Endothelial cell of umbilical vein (primary cell): Measurements from ENCODE around the gene ADGRD1. TPM values are rescaled to one million over a fixed set of nuclear protein-coding genes. Genes with fewer than 3 reads are reported as not detected.

Experiments
- BruUV-seq: library from RNA; stranded (reverse); fragments of 400-500 nt; replicated peaks from 2 replicates; lab custom pipeline; 2021; lab: Mats Ljungman, UMichigan
- CTCF ChIA-PET: fragments of 300-600, 350-600 bp; sonication (Branson Sonifier 250); formaldehyde crosslinking; loops from one replicate; lab custom pipeline; 2021; ENCODE audit warnings: antibody characterized with exemption, inconsistent platforms; lab: Charles Lee
- POLR2A ChIA-PET: fragments of 300-600, 350-600 bp; sonication (Branson Sonifier 250); formaldehyde crosslinking; loops from one replicate; lab custom pipeline; 2021; ENCODE audit warnings: antibody characterized with exemption, inconsistent platforms; lab: Charles Lee
- DNase-seq: peaks from one replicate; pipeline ENCODE4 v3.0.0-alpha.2; 2011; ENCODE audit warnings: low read depth, low spot score
- FAIRE-seq: peaks from 2 replicates; lab custom pipeline; 2011; peaks lifted over from hg19 to GRCh38; lab: Jason Lieb, UNC
- H2AFZ ChIP-seq: 2 replicates; pipeline ENCODE4 v1.6.0; 2012; ENCODE audit warnings: low read depth, low read length, control low read depth, inconsistent platforms
- H3K27ac ChIP-seq: 2 replicates; pipeline ENCODE4 v1.5.1; 2011; ENCODE audit warnings: low read depth, mild to moderate bottlenecking, control low read depth, low read length, moderate library complexity; ENCODE audit not compliant: insufficient read depth
- H3K27me3 ChIP-seq, 2 experiments: 2 replicates each; pipeline versions ENCODE4 v1.6.0 to v1.6.1; 2011; ENCODE audit warnings: low read length in 2 of 2, mixed read lengths in 1 of 2; ENCODE audit not compliant: control insufficient read depth in 2 of 2, insufficient read depth in 2 of 2
- H3K36me3 ChIP-seq, 2 experiments: 2 replicates in 1 of 2; 3 replicates in 1 of 2; pipeline ENCODE4 v1.5.1; 2011; ENCODE audit warnings: low read length in 2 of 2, mild to moderate bottlenecking in 1 of 2, moderate library complexity in 1 of 2; ENCODE audit not compliant: control insufficient read depth in 2 of 2, insufficient read depth in 2 of 2; ENCODE audit errors: extremely low read depth in 1 of 2
- H3K4me1 ChIP-seq: 3 replicates; pipeline ENCODE4 v1.5.1; 2011; ENCODE audit warnings: mild to moderate bottlenecking, low read length; ENCODE audit not compliant: control insufficient read depth, insufficient read depth; ENCODE audit errors: extremely low read depth
- H3K4me2 ChIP-seq: 2 replicates; pipeline ENCODE4 v1.6.1; 2011; ENCODE audit warnings: low read length, control low read depth, mixed read lengths; ENCODE audit not compliant: insufficient read depth
- H3K4me3 ChIP-seq, 3 experiments: fragments of 200-600 bp in 1 of 3; sonication (generic), shearing (Covaris generic) in 1 of 3; replicated peaks in 1 of 3; 2 replicates each; pipeline ENCODE4 v1.5.1; 2011 to 2016; ENCODE audit warnings: control low read depth in 3 of 3, low read length in 3 of 3, mild to moderate bottlenecking in 2 of 3, inconsistent platforms in 1 of 3, low read depth in 1 of 3, moderate library complexity in 1 of 3; ENCODE audit not compliant: insufficient read depth in 1 of 3
- H3K79me2 ChIP-seq: 2 replicates; pipeline ENCODE4 v1.6.0; 2012; ENCODE audit warnings: low read length, inconsistent platforms; ENCODE audit not compliant: control insufficient read depth, insufficient read depth
- H3K9ac ChIP-seq: replicated peaks from 2 replicates; pipeline ENCODE3; 2011; ENCODE audit warnings: low read length, control low read depth; ENCODE audit not compliant: insufficient read depth; ENCODE audit errors: extremely low read depth
- H3K9me1 ChIP-seq: replicated peaks from 3 replicates; pipeline ENCODE4 v1.6.0; 2011; ENCODE audit warnings: mild to moderate bottlenecking, low read length; ENCODE audit not compliant: control insufficient read depth, insufficient read depth; ENCODE audit errors: extremely low read depth
- H3K9me3 ChIP-seq: replicated peaks from 2 replicates; pipeline ENCODE4 v1.5.1; 2012; ENCODE audit warnings: low read length, inconsistent platforms; ENCODE audit not compliant: control insufficient read depth, insufficient read depth
- H4K20me1 ChIP-seq: replicated peaks from 2 replicates; pipeline ENCODE3; 2011; ENCODE audit warnings: mild to moderate bottlenecking, low read length; ENCODE audit not compliant: control insufficient read depth, insufficient read depth; ENCODE audit errors: extremely low read depth
- CTCF ChIP-seq, 2 donors: IDR thresholded peaks; 1 replicate in 1 of 2; 2 replicates in 1 of 2; pipeline ENCODE4 v1.5.1; 2011; ENCODE audit warnings: low read length in 2 of 2, mild to moderate bottlenecking in 2 of 2, moderate library complexity in 2 of 2, control low read depth in 1 of 2, inconsistent platforms in 1 of 2, low read depth in 1 of 2; ENCODE audit not compliant: insufficient read depth in 1 of 2; ENCODE audit errors: extremely low read depth in 1 of 2
- EZH2 ChIP-seq: IDR thresholded peaks from 2 replicates; pipeline ENCODE4 v1.6.1; 2012; ENCODE audit warnings: borderline replicate concordance, low read depth, mild to moderate bottlenecking, moderate library complexity, low read length, inconsistent platforms; ENCODE audit not compliant: severe bottlenecking
- FOS ChIP-seq: IDR thresholded peaks from 2 replicates; pipeline ENCODE4 v1.6.1; 2011; ENCODE audit warnings: mild to moderate bottlenecking, low read length, moderate library complexity, borderline replicate concordance; ENCODE audit not compliant: insufficient read depth
- GATA2 ChIP-seq: IDR thresholded peaks from 2 replicates; pipeline ENCODE4 v1.7.0; 2011; ENCODE audit warnings: low read depth, mild to moderate bottlenecking, moderate library complexity, mixed read lengths, low read length; ENCODE audit not compliant: insufficient read length, insufficient read depth
- JUN ChIP-seq: IDR thresholded peaks from 2 replicates; pipeline ENCODE4 v1.6.1; 2011; ENCODE audit warnings: borderline replicate concordance, low read depth; ENCODE audit not compliant: insufficient read length, insufficient read depth
- MAX ChIP-seq: IDR thresholded peaks from 2 replicates; pipeline ENCODE4 v1.6.1; 2011; ENCODE audit not compliant: insufficient read depth, insufficient read length
- MYC ChIP-seq: IDR thresholded peaks from one replicate; pipeline ENCODE4 v1.6.1; 2011; ENCODE audit warnings: mild to moderate bottlenecking, low read depth, low read length
- POLR2A ChIP-seq: IDR thresholded peaks from 2 replicates; pipeline ENCODE4 v1.6.1; 2012; ENCODE audit warnings: low read depth, mild to moderate bottlenecking, control low read depth, low read length
- POLR2AphosphoS5 ChIP-seq: IDR thresholded peaks from 2 replicates; pipeline ENCODE4 v1.6.1; 2012; ENCODE audit warnings: low read depth, mild to moderate bottlenecking, control low read depth, low read length, moderate library complexity; ENCODE audit not compliant: insufficient read depth
- dilution Hi-C: fragments of 300-500 bp; cut with MboI; formaldehyde crosslinking; loops from one replicate; pipeline ENCODE4 v1.15.0; 2019; ENCODE audit warnings: low sequenced_read_pairs; ENCODE audit not compliant: extremely low pct_ligation_motif_present
- intact Hi-C: fragments of 100-400 bp; cut with micrococcal nuclease; formaldehyde crosslinking; loops from one replicate; pipeline ENCODE4 v1.10.0; 2022
- polyA plus RNA-seq, 4 experiments: library from polyadenylated mRNA; depleted of rRNA in 3 of 4; stranded (reverse) in 3 of 4; unstranded in 1 of 4; fragments of >200 nt; gene quantifications; 2 replicates each; pipeline versions ENCODE4 v1.2.1 to v1.2.3, GENCODE V29; 2011 to 2012; ENCODE audit warnings: missing spikeins in 1 of 4
- total RNA-seq: library from RNA; stranded (reverse); gene quantifications from 2 replicates; pipeline ENCODE4 v1.2.3, GENCODE V29; 2021

Gene ADGRD1
- total and polyA plus RNA-seq, 2 donors (not counting 3 experiments of a cell fraction or from before 2014, with no cell fraction given) = 0.07 TPM; not detected in 1

- DNase-seq = no peak
- no peaks in the 10 kb centered on the region for H3K79me2 ChIP-seq
- TF ChIP-seq JUN (no peak), EZH2 (no peak), POLR2A (no peak), MYC (no peak), GATA2 (no peak), CTCF (IDR thresholded peaks at IDR 0.05; ENCODE audit: extremely low read depth in 1 of 2, insufficient read depth in 1 of 2, low read depth in 1 of 2, low read length in 2 of 2) (no peak), MAX (no peak), FOS (no peak), POLR2AphosphoS5 (no peak)
- no peak overlapping the region for H3K4me2 ChIP-seq
- CTCF ChIA-PET = no interaction called here
- no peak overlapping the region for H3K27ac ChIP-seq
- H2AFZ ChIP-seq = no peak overlapping the region
- no peak overlapping the region for H3K9ac ChIP-seq
- POLR2A ChIA-PET = no interaction called here
- BruUV-seq = no TSS peak
- FAIRE-seq = no peak
- no peak overlapping the region for H3K4me3 ChIP-seq
- no peaks in the 10 kb centered on the region for H3K4me1 ChIP-seq
- no peaks in the 10 kb centered on the region for H3K9me1 ChIP-seq
- H3K9me3 ChIP-seq = no peaks in the 10 kb centered on the region
- H4K20me1 ChIP-seq = no peaks in the 10 kb centered on the region
- H3K27me3 ChIP-seq = no peaks in the 10 kb centered on the region
- dilution Hi-C loops (no loop called here), intact Hi-C loops (no loop called here)
- H3K36me3 ChIP-seq = no peaks in the 10 kb centered on the region
Measured at GRCh38 chr12:130983328-130984017, 29.8 kb downstream of the ADGRD1 start.
